GM19240 (cell line): Measurements from ENCODE around the gene AURKAIP1.

ENCODE experiments used
- DNase-seq: peaks from one replicate; pipeline ENCODE4 v3.0.0; 2011; ENCODE audit warnings: low spot score; ENCODE audit not compliant: insufficient read length

AURKAIP1 gene

GRCh38 chr1:1361982-1362423 lies 13.0 kb downstream of the AURKAIP1 start:
- DNase-seq: no peak

- no peak for DNase-seq
Measured at GRCh38 chr1:1361233-1361981, 13.6 kb downstream of the AURKAIP1 start.

GRCh38 chr1:1360506-1361169 lies 14.4 kb downstream of the AURKAIP1 start:
- no peak for DNase-seq

- DNase-seq: no peak
Measured at GRCh38 chr1:1359664-1360468, 15.1 kb downstream of the AURKAIP1 start.

- no peak for DNase-seq
Measured at GRCh38 chr1:1359308-1359663, 15.7 kb downstream of the AURKAIP1 start.

GRCh38 chr1:1358433-1359271 lies 16.4 kb downstream of the AURKAIP1 start, which contains the start of gene MXRA8:
MXRA8 (minus strand) TSS chr1:1358555; CDS start chr1:1358504, 51 bp downstream.
- DNase-seq: no peak

GRCh38 chr1:1357871-1358432 lies 17.1 kb downstream of the AURKAIP1 start:
- DNase-seq: no peak

GRCh38 chr1:1356796-1357401 lies 18.1 kb downstream of the AURKAIP1 start:
- no peak for DNase-seq

- no peak for DNase-seq
Measured at GRCh38 chr1:1356166-1356795, 18.7 kb downstream of the AURKAIP1 start.

GRCh38 chr1:1355416-1355815 lies 19.6 kb downstream of the AURKAIP1 start:
- no peak for DNase-seq

- DNase-seq: no peak
Measured at GRCh38 chr1:1354271-1355247, 20.4 kb downstream of the AURKAIP1 start.

- DNase-seq: no peak
Measured at GRCh38 chr1:1353389-1354151, 21.4 kb downstream of the AURKAIP1 start.

- DNase-seq: no peak
Measured at GRCh38 chr1:1352786-1353388, 22.1 kb downstream of the AURKAIP1 start.

- no peak for DNase-seq
Measured at GRCh38 chr1:1351511-1352427, 23.2 kb downstream of the AURKAIP1 start.

GRCh38 chr1:1349256-1350012 lies 25.6 kb downstream of the AURKAIP1 start, which contains the start of gene DVL1:
DVL1 (minus strand) TSS chr1:1349418; CDS start chr1:1349065, 353 bp downstream.
- peak; percentile 93 for DNase-seq
